Inflammatory macrophage (primary cell): ENCODE measurements around the gene VCL.
"Not testable (repeated sequence)": the region's sequence is repeated elsewhere in the genome, so short reads cannot be mapped to it uniquely, and the experiment has no call there.

Source experiments
- DNase-seq, 2 donors: peaks; one replicate each; pipeline ENCODE4 v3.0.0-alpha.2; 2020 to 2022

The VCL gene

GRCh38 chr10:74006269-74006668 is 8.4 kb downstream of the VCL start:
- DNase-seq = no peak

GRCh38 chr10:74008212-74008731 is 10.4 kb downstream of the VCL start:
- no peak for DNase-seq

- peak in 1 of 2 donors; percentile 39 for DNase-seq
Observed at GRCh38 chr10:74011017-74011416, 13.1 kb downstream of the VCL start.

- peak; percentile 67 for DNase-seq
Observed at GRCh38 chr10:74011770-74012169, 13.9 kb downstream of the VCL start.

- no peak for DNase-seq
Observed at GRCh38 chr10:74012480-74012879, 14.6 kb downstream of the VCL start.

GRCh38 chr10:74013004-74013403 is 15.1 kb downstream of the VCL start:
- DNase-seq = no peak

- not testable (repeated sequence) for DNase-seq
Observed at GRCh38 chr10:74014574-74014973, 16.7 kb downstream of the VCL start.

- peak in 1 of 2 donors; percentile 29 for DNase-seq
Observed at GRCh38 chr10:74018241-74018640, 20.3 kb downstream of the VCL start.

- DNase-seq = no peak
Observed at GRCh38 chr10:74021248-74022055, 23.5 kb downstream of the VCL start.

GRCh38 chr10:74022926-74023629 is 25.2 kb downstream of the VCL start:
- DNase-seq = no peak

GRCh38 chr10:74024600-74024999 is 26.7 kb downstream of the VCL start:
- DNase-seq = no peak

GRCh38 chr10:74025380-74025978 is 27.6 kb downstream of the VCL start:
- DNase-seq = peak; percentile 28 to 33

GRCh38 chr10:74026428-74027015 is 28.6 kb downstream of the VCL start:
- DNase-seq = no peak

- no peak for DNase-seq
Observed at GRCh38 chr10:74027702-74028101, 29.8 kb downstream of the VCL start.

- DNase-seq = no peak
Observed at GRCh38 chr10:74029943-74030342, 32.0 kb downstream of the VCL start.

GRCh38 chr10:74032208-74032607 is 34.3 kb downstream of the VCL start:
- DNase-seq = not testable (repeated sequence)

GRCh38 chr10:74032900-74033655 is 35.2 kb downstream of the VCL start:
- DNase-seq = peak in 1 of 2 donors; percentile 46

GRCh38 chr10:74033702-74034101 is 35.8 kb downstream of the VCL start:
- DNase-seq = no peak

- peak; percentile 72 to 73 for DNase-seq
Observed at GRCh38 chr10:74034301-74034700, 36.4 kb downstream of the VCL start.

- DNase-seq = no peak
Observed at GRCh38 chr10:74035303-74035702, 37.4 kb downstream of the VCL start.

- DNase-seq = no peak
Observed at GRCh38 chr10:74036474-74036873, 38.6 kb downstream of the VCL start.

GRCh38 chr10:74039561-74040145 is 41.7 kb downstream of the VCL start:
- peak; percentile 69 to 70 for DNase-seq
